ENCODE data around the gene CSNK2A3. TPM values are rescaled to one million over a fixed set of nuclear protein-coding genes. Genes with fewer than 3 reads are reported as not detected.

The CSNK2A3 gene
- total RNA-seq, 1 experiment from 2014 or later, result 1.7 TPM

DNA sequence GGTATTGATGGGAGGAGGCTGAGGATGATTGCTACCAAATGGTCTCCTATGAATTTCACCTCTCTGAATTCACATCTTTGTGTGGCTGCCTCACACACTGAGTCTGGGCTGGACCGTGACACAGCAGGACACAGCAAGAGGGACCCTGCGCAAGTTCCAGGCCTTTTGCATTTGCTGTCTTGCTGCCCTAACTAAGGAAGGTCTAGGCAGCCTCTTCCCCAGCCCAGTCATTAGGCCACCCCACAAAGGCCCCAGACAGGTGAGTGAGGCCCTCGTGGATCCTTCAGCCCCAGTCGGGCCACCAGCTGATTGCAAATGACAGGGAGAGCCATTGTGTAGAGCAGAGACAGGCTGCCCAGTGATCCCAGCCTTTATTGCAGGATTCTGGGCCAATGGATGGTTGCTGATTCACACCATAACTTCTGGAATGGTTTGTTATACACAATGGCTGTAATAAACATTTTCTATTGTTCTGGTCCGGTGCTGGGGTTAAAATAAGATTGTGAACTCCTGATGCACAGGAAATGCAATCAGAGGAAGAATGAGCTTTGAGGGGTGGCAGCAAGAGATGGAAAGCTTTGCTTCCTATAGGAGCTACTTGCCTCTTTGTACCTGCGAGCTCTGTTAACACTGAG is 28.5 kb upstream of the CSNK2A3 start:
- Histone ChIP-seq H4K91ac (ENCODE audit: insufficient read length, low read depth, low read length) (no peak overlapping the region), H2AK5ac (ENCODE audit: insufficient read length, low read length) (no peak overlapping the region)

More for the DNA sequence above, 28.5 kb upstream of the CSNK2A3 start:
- H3K23me2 ChIP-seq (ENCODE audit: insufficient read length, low read depth, low read length, poor library complexity, severe bottlenecking), result no peaks in the 10 kb centered on the region
- H2AFZ ChIP-seq (ENCODE audit: low read length), result no peak overlapping the region
- no peaks in the 10 kb centered on the region for H3K4me1 ChIP-seq (ENCODE audit: insufficient read depth, low read length)
- WGBS (ENCODE audit: extremely low coverage, insufficient read length, low lambda C conversion rate), result no CpG with 5 or more reads among the region's 6 CpGs
- TF ChIP-seq CTCF (conservative IDR thresholded peaks at IDR 0.05), result no peak
- no peak overlapping the region for H3K23ac ChIP-seq (ENCODE audit: insufficient read length, low read depth, low read length)
- Mint-ChIP-seq H3K4me1 (peaks cover 2 to 4% of the 10 kb centered on the region in 2 experiments), H3K4me3 (no peak overlapping the region), H3K27me3 (ENCODE audit: low read depth) (peaks cover 10% of the 10 kb centered on the region), H3K27ac (no peak overlapping the region; a peak in 1 of 7 replicates), H3K36me3 (ENCODE audit: insufficient read depth in 1 of 3, low read depth in 3 of 3) (peaks cover 0 to 2% (median 0%) of the 10 kb centered on the region in 3 experiments; a peak in 2 of 7 replicates), H3K9me3 (peaks cover 0 to 4% of the 10 kb centered on the region in 2 experiments; a peak in 1 of 5 replicates)
- H2BK5ac ChIP-seq (ENCODE audit: insufficient read length, low read length), result no peak overlapping the region
- H3K56ac ChIP-seq (ENCODE audit: insufficient read length, low read depth, low read length), result no peak overlapping the region
- no peak overlapping the region for H3K27ac ChIP-seq (ENCODE audit: insufficient read length, low read depth, low read length)
- no peak overlapping the region for H4K5ac ChIP-seq (ENCODE audit: insufficient read length, low read depth, low read length)
- H3K9me3 ChIP-seq (ENCODE audit: control insufficient read depth, low read depth, low read length), result no peaks in the 10 kb centered on the region
- H3K79me2 ChIP-seq (ENCODE audit: insufficient read depth, low read length), result no peaks in the 10 kb centered on the region
- H3K18ac ChIP-seq (ENCODE audit: insufficient read length, low read depth, low read length), result no peak overlapping the region
- H3K79me1 ChIP-seq (ENCODE audit: insufficient read depth, low read depth, low read length, poor library complexity, severe bottlenecking), result no peaks in the 10 kb centered on the region
- H2BK120ac ChIP-seq (ENCODE audit: low read depth, low read length, poor library complexity, severe bottlenecking), result no peak overlapping the region
- no peaks in the 10 kb centered on the region for H4K20me1 ChIP-seq (ENCODE audit: control insufficient read depth, insufficient read depth, insufficient read length)
- H3K9ac ChIP-seq (ENCODE audit: extremely low read depth, insufficient read length, low read length), result no peak overlapping the region
- H3K4me2 ChIP-seq (ENCODE audit: insufficient read depth, insufficient read length, low read length), result no peak overlapping the region
- DNase-seq, result no peak
- no peaks in the 10 kb centered on the region for H3K27me3 ChIP-seq (ENCODE audit: insufficient read depth, low read length)
- H2BK12ac ChIP-seq (ENCODE audit: insufficient read length, low read depth, low read length), result no peak overlapping the region
- H3K14ac ChIP-seq (ENCODE audit: insufficient read depth, low read length), result no peak overlapping the region
- no peak overlapping the region for H3K4ac ChIP-seq (ENCODE audit: low read depth, low read length)
- no peak overlapping the region for H3T11ph ChIP-seq (ENCODE audit: low read length)
- H2BK15ac ChIP-seq (ENCODE audit: low read depth, low read length), result no peak overlapping the region
- H4K8ac ChIP-seq (replicated peaks; ENCODE audit: insufficient read length, low read depth, low read length), result no peak overlapping the region
- H2BK20ac ChIP-seq (ENCODE audit: low read depth, low read length, poor library complexity, severe bottlenecking), result no peak overlapping the region

Data from H9 (cell line).